Cardiac muscle cell (in vitro differentiated cells and primary cell): ENCODE results near the gene DDX24. TPM values are rescaled to one million over a fixed set of nuclear protein-coding genes. Genes with fewer than 3 reads are reported as not detected.

ENCODE experiments used
- DNase-seq, 2 donors: peaks; one replicate each; pipeline versions ENCODE4 v3.0.0 to v3.0.0-alpha.2; 2010 to 2017; ENCODE audit warnings: low read depth in 1 of 2, low spot score in 1 of 2
- H3K27ac ChIP-seq: fragments of 200-600 bp; sonication (generic); 2 replicates; pipeline ENCODE4 v1.5.1; 2016
- H3K27me3 ChIP-seq: fragments of 200-600 bp; sonication (generic); 2 replicates; pipeline ENCODE4 v1.6.0; 2016; ENCODE audit warnings: control low read depth
- H3K36me3 ChIP-seq: fragments of 200-600 bp; sonication (generic); 2 replicates; pipeline ENCODE4 v1.5.1; 2016; ENCODE audit warnings: control low read depth
- H3K4me1 ChIP-seq: fragments of 200-600 bp; sonication (generic); 2 replicates; pipeline ENCODE4 v1.8.1; 2017; ENCODE audit warnings: low read depth, mild to moderate bottlenecking, mixed run types
- H3K4me3 ChIP-seq: fragments of 200-600 bp; sonication (generic); 2 replicates; pipeline ENCODE4 v1.5.1; 2016; ENCODE audit warnings: mild to moderate bottlenecking
- H3K9me3 ChIP-seq: fragments of 200-600 bp; sonication (generic); 2 replicates; pipeline ENCODE4 v1.5.1; 2017; ENCODE audit warnings: low read depth, mild to moderate bottlenecking, control low read depth
- polyA plus RNA-seq: library from polyadenylated mRNA; unstranded; fragments of >200 nt; fragmentation: Nextera tagmentation; extraction: Ambion mirVana; gene quantifications from 2 replicates; pipeline ENCODE4 v1.2.1, GENCODE V29; 2016
- total RNA-seq: library from RNA; depleted of rRNA; stranded (reverse); fragments of >200 nt; gene quantifications from 2 replicates; pipeline ENCODE4 v1.2.3, GENCODE V29; 2016
- TF ChIP-seq, protein P1 (sequence below): IDR thresholded peaks from 2 replicates; pipeline ENCODE4 v1.5.1; 2012; ENCODE audit warnings: low read depth, mild to moderate bottlenecking, low read length

Gene DDX24
- total and polyA plus RNA-seq, 2 experiments from 2014 or later, result 188 to 227 TPM

DNA sequence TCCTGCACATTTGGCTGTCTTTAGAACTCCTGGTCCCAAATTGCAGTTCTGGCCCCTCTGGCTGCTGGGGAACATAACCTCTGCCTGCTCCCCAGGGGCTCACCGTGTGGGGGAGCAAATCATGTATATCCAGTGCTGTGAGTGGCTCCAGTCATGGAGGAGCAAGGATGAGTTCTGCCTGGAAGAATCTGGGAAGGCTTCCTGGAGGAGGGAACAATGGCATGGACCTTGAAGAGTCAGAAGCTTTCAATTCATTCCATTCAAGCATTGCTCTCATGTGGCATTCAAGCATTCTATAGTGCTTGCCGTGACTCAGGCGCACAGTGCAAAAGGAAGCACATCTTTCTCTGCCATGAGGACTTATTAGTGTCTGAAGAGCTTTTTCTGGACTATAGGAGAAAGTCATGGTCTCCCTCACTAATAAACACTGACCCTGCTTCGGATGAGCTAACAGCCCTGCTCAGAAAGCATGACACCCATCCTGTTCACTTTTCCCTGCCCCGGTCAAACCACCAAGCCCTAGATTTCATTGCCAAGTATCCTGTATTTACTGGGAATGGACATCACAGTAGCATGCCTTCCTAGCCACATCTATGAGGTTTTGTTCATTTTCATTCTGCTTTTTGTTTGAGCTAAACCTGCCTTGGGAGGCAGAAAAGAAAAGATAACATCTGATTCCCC, 33.0 kb upstream of the DDX24 start:
- Histone ChIP-seq H3K27ac (no peak overlapping the region), H3K4me3 (no peak overlapping the region), H3K27me3 (no peaks in the 10 kb centered on the region), H3K9me3 (no peaks in the 10 kb centered on the region), H3K36me3 (no peaks in the 10 kb centered on the region), H3K4me1 (no peaks in the 10 kb centered on the region)
- TF ChIP-seq, protein P1, sequence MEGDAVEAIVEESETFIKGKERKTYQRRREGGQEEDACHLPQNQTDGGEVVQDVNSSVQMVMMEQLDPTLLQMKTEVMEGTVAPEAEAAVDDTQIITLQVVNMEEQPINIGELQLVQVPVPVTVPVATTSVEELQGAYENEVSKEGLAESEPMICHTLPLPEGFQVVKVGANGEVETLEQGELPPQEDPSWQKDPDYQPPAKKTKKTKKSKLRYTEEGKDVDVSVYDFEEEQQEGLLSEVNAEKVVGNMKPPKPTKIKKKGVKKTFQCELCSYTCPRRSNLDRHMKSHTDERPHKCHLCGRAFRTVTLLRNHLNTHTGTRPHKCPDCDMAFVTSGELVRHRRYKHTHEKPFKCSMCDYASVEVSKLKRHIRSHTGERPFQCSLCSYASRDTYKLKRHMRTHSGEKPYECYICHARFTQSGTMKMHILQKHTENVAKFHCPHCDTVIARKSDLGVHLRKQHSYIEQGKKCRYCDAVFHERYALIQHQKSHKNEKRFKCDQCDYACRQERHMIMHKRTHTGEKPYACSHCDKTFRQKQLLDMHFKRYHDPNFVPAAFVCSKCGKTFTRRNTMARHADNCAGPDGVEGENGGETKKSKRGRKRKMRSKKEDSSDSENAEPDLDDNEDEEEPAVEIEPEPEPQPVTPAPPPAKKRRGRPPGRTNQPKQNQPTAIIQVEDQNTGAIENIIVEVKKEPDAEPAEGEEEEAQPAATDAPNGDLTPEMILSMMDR, result no peak
- DNase-seq, result no peak

- Histone ChIP-seq H3K9me3 (no peaks in the 10 kb centered on the region), H3K4me1 (no peaks in the 10 kb centered on the region), H3K27ac (no peak overlapping the region), H3K36me3 (no peaks in the 10 kb centered on the region), H3K4me3 (no peak overlapping the region), H3K27me3 (no peaks in the 10 kb centered on the region)
- TF ChIP-seq, protein P1, result no peak
- peak; percentile 15 to 28 for DNase-seq
Measured at GRCh38 chr14:94113490-94113889, 32.5 kb upstream of the DDX24 start.

GRCh38 chr14:94113073-94113472, 32.1 kb upstream of the DDX24 start:
- Histone ChIP-seq H3K27ac (no peak overlapping the region), H3K27me3 (no peaks in the 10 kb centered on the region), H3K9me3 (no peaks in the 10 kb centered on the region), H3K4me1 (no peaks in the 10 kb centered on the region), H3K36me3 (no peaks in the 10 kb centered on the region), H3K4me3 (no peak overlapping the region)
- TF ChIP-seq, protein P1, result no peak
- no peak for DNase-seq

- no peaks in the 10 kb centered on the region for H3K36me3 ChIP-seq
- no peaks in the 10 kb centered on the region for H3K9me3 ChIP-seq
- TF ChIP-seq, protein P1, result no peak
- H3K4me1 ChIP-seq, result no peaks in the 10 kb centered on the region
- no peaks in the 10 kb centered on the region for H3K27me3 ChIP-seq
- no peak for DNase-seq
- no peak overlapping the region for H3K27ac ChIP-seq
- H3K4me3 ChIP-seq, result no peak overlapping the region
Measured at GRCh38 chr14:94112513-94113063, 31.6 kb upstream of the DDX24 start.

- Histone ChIP-seq H3K27me3 (no peaks in the 10 kb centered on the region), H3K9me3 (no peaks in the 10 kb centered on the region), H3K4me1 (no peaks in the 10 kb centered on the region), H3K36me3 (no peaks in the 10 kb centered on the region), H3K4me3 (no peak overlapping the region), H3K27ac (no peak overlapping the region)
- TF ChIP-seq, protein P1, result no peak
- DNase-seq, result no peak
Measured at GRCh38 chr14:94111276-94112095, 30.5 kb upstream of the DDX24 start.
